DND-41 (cell line): ENCODE data around the gene TRANK1.
"Not testable (repeated sequence)": the region's sequence is repeated elsewhere in the genome, so short reads cannot be mapped to it uniquely, and the experiment has no call there.

Experiments used
- ATAC-seq: fragments of 200-7000 bp; cut with Tn5 transposase; 3 replicates; pipeline ENCODE4 v1.9.1; 2021; ENCODE audit warnings: low read depth; ENCODE audit not compliant: insufficient read depth
- DNase-seq: peaks from one replicate; pipeline ENCODE4 v3.0.0-alpha.2; 2020
- H2AFZ ChIP-seq: 2 replicates; pipeline ENCODE4 v1.6.0; 2012; ENCODE audit warnings: low read depth, low read length
- H3K27ac ChIP-seq: 2 replicates; pipeline ENCODE4 v1.5.1; 2012; ENCODE audit warnings: low read length, inconsistent platforms
- H3K27me3 ChIP-seq: fragments of 200-600 bp; sonication (generic); 2 replicates; pipeline ENCODE4 v1.6.0; 2012; ENCODE audit warnings: low read length, mild to moderate bottlenecking, inconsistent platforms; ENCODE audit not compliant: insufficient read depth, poor library complexity
- H3K36me3 ChIP-seq: 2 replicates; pipeline ENCODE4 v1.5.1; 2012; ENCODE audit warnings: low read length, inconsistent platforms; ENCODE audit not compliant: insufficient read depth
- H3K4me1 ChIP-seq: 2 replicates; pipeline ENCODE4 v1.5.1; 2012; ENCODE audit warnings: mild to moderate bottlenecking, low read length; ENCODE audit not compliant: insufficient read depth
- H3K4me2 ChIP-seq: 2 replicates; pipeline ENCODE4 v1.6.0; 2012; ENCODE audit warnings: mild to moderate bottlenecking, moderate library complexity, low read length, inconsistent platforms; ENCODE audit not compliant: insufficient read depth
- H3K4me3 ChIP-seq, 2 experiments: fragments of 200-600 bp in 1 of 2; shearing (Covaris generic) in 1 of 2; 2 replicates each; pipeline ENCODE4 v1.5.1; 2012 to 2016; ENCODE audit warnings: inconsistent platforms in 2 of 2, low read length in 2 of 2, mild to moderate bottlenecking in 2 of 2, low read depth in 1 of 2, moderate library complexity in 1 of 2
- H3K79me2 ChIP-seq: 2 replicates; pipeline ENCODE4 v1.6.0; 2012; ENCODE audit warnings: low read length, inconsistent platforms; ENCODE audit not compliant: insufficient read depth
- H3K9ac ChIP-seq: 2 replicates; pipeline ENCODE4 v1.6.0; 2012; ENCODE audit warnings: low read depth, mild to moderate bottlenecking, inconsistent platforms, low read length, moderate library complexity
- H3K9me3 ChIP-seq: 2 replicates; pipeline ENCODE4 v1.5.1; 2012; ENCODE audit warnings: low read length, moderate library complexity, mild to moderate bottlenecking, inconsistent platforms; ENCODE audit not compliant: insufficient read depth, severe bottlenecking
- H4K20me1 ChIP-seq: 2 replicates; pipeline ENCODE4 v1.6.0; 2012; ENCODE audit warnings: low read length; ENCODE audit not compliant: insufficient read depth
- EZH2 ChIP-seq: IDR thresholded peaks from 3 replicates; pipeline ENCODE4 v1.6.1; 2012; ENCODE audit warnings: borderline replicate concordance, low read depth, mild to moderate bottlenecking, moderate library complexity, low read length, inconsistent platforms; ENCODE audit not compliant: severe bottlenecking
- TF ChIP-seq, protein P1 (sequence below): IDR thresholded peaks from 2 replicates; pipeline ENCODE4 v1.5.1; 2012; ENCODE audit warnings: borderline replicate concordance, low read length, moderate library complexity, mild to moderate bottlenecking; ENCODE audit not compliant: poor library complexity, severe bottlenecking; ENCODE audit errors: extremely low read depth

The TRANK1 gene

DNA sequence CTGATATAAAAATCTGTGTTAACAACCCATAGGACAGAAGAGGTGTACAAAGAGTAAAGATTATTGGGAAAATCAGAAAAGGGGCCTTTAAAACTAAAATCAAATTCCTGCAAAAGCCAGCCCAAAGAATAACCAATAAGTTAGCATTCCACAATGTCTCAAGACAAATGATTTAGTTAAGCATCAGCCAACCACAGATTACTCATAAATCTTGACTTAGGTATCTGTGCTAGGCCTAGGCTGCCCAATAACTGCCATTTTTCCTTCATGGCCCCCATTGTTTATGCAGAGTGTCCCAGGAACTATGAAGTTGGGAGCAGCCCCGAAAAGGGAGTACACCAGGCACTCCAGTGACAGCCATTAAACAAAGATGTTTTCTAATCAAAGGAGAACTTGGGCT is 7.4 kb downstream of the TRANK1 start:
- no peak overlapping the region for H3K9ac ChIP-seq
- H2AFZ ChIP-seq = no peak overlapping the region
- DNase-seq = no peak
- no peaks in the 10 kb centered on the region for H3K27me3 ChIP-seq
- H4K20me1 ChIP-seq = no peaks in the 10 kb centered on the region
- no peak overlapping the region for H3K4me2 ChIP-seq
- no peaks in the 10 kb centered on the region for H3K4me1 ChIP-seq
- ATAC-seq = no peak
- H3K79me2 ChIP-seq = no peaks in the 10 kb centered on the region
- no peaks in the 10 kb centered on the region for H3K9me3 ChIP-seq
- H3K27ac ChIP-seq = no peak overlapping the region
- no peak for TF ChIP-seq EZH2
- TF ChIP-seq, protein P1, sequence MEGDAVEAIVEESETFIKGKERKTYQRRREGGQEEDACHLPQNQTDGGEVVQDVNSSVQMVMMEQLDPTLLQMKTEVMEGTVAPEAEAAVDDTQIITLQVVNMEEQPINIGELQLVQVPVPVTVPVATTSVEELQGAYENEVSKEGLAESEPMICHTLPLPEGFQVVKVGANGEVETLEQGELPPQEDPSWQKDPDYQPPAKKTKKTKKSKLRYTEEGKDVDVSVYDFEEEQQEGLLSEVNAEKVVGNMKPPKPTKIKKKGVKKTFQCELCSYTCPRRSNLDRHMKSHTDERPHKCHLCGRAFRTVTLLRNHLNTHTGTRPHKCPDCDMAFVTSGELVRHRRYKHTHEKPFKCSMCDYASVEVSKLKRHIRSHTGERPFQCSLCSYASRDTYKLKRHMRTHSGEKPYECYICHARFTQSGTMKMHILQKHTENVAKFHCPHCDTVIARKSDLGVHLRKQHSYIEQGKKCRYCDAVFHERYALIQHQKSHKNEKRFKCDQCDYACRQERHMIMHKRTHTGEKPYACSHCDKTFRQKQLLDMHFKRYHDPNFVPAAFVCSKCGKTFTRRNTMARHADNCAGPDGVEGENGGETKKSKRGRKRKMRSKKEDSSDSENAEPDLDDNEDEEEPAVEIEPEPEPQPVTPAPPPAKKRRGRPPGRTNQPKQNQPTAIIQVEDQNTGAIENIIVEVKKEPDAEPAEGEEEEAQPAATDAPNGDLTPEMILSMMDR = no peak
- H3K36me3 ChIP-seq = no peaks in the 10 kb centered on the region
- H3K4me3 ChIP-seq = no peak overlapping the region

DNA sequence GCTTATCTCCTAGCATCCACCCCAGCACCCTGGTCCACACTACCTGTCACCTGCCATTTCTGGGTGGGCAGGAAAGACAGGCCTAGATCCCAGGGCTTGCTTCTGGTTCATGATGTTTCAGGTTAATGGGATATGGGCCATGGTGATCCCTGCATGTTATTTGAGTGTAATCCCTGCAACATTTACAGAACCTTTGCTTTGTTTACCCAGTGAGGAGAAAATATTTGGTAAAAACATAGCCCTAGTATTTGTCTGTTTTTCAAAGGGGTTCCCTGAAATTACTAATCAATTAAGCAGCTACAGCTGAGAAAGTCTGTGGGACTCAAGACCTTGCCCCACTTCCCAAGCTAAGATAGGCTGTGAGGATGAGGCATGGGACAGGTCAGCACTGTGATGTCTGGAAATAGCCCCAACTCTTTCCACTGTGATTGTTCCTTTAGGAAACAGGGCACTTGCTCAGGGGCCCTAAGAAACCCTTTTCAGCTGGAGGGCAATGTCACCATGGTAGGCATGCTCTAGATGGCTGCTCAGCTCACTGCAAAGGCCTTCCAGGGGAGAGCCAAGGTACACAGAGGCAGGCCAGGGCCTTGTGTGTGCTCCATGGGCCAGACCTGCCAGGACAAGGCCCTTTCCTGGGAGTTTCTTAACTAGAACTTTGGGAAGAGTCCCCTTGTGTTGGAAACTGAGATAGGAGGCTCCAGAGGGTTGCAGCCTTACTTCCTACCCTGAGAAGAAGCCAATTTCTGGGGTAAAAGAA is 11.1 kb downstream of the TRANK1 start:
- no peaks in the 10 kb centered on the region for H3K36me3 ChIP-seq
- H4K20me1 ChIP-seq = no peaks in the 10 kb centered on the region
- H3K9me3 ChIP-seq = no peaks in the 10 kb centered on the region
- H3K9ac ChIP-seq = no peak overlapping the region
- no peak overlapping the region for H3K4me2 ChIP-seq
- no peak for TF ChIP-seq EZH2
- TF ChIP-seq, protein P1 = no peak
- H3K4me3 ChIP-seq = no peak overlapping the region
- DNase-seq (no peak), ATAC-seq (no peak; the same call in 2 of the 3 replicates)
- H2AFZ ChIP-seq = no peak overlapping the region
- no peaks in the 10 kb centered on the region for H3K27me3 ChIP-seq
- H3K4me1 ChIP-seq = no peaks in the 10 kb centered on the region
- no peak overlapping the region for H3K27ac ChIP-seq
- H3K79me2 ChIP-seq = no peaks in the 10 kb centered on the region

DNA sequence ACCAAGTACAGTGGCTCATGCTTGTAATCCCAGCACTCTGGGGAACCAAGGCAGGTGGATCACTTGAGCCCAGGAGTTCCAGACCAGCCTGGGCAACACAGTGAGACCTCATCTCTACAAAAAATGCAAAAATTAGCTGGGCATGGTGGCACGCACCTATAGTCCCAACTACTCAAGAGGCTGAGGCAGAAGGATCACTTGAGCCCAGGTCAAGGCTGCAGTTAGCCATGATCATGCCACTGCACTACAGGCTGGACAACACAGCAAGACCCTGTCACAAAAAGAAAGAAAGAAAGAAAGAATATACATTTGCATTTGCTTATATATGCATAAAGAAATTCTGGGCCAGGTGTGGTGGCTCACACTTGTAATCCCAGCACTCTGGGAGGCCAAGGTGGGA is 13.4 kb downstream of the TRANK1 start:
- H2AFZ ChIP-seq, H3K9me3 ChIP-seq, H3K79me2 ChIP-seq, ATAC-seq, H3K36me3 ChIP-seq, H3K27me3 ChIP-seq, H4K20me1 ChIP-seq, H3K4me3 ChIP-seq, H3K9ac ChIP-seq, H3K27ac ChIP-seq, DNase-seq, H3K4me2 ChIP-seq, H3K4me1 ChIP-seq: not testable (repeated sequence)

DNA sequence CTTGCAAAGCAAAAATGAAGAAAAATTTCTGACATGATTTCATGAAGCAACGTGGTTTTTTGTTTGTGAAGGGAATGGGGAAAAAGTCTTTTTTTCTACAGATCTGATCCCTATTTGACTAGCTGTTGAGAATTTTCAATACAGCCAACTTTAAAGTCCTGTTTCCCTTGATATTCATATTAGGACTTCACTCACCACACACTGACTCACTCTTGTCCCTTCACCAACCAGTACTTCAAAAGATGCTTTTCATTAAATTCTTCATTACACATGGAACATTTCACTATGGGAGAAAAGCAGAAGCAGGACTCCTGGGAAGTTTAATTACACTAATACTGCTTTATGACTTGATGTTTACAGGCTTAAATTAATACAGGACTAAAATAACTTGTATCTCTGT is 16.6 kb downstream of the TRANK1 start:
- H3K9me3 ChIP-seq = no peaks in the 10 kb centered on the region
- H4K20me1 ChIP-seq = no peaks in the 10 kb centered on the region
- no peak overlapping the region for H3K4me2 ChIP-seq
- no peak overlapping the region for H2AFZ ChIP-seq
- ATAC-seq (no peak), DNase-seq (no peak)
- TF ChIP-seq, protein P1 = no peak
- TF ChIP-seq EZH2 = no peak
- no peaks in the 10 kb centered on the region for H3K36me3 ChIP-seq
- H3K27ac ChIP-seq = no peak overlapping the region
- no peak overlapping the region for H3K9ac ChIP-seq
- no peaks in the 10 kb centered on the region for H3K4me1 ChIP-seq
- H3K4me3 ChIP-seq = no peak overlapping the region
- no peaks in the 10 kb centered on the region for H3K27me3 ChIP-seq
- no peaks in the 10 kb centered on the region for H3K79me2 ChIP-seq
